HG03354 (cell line): ENCODE measurements around the gene IRAK2.

Experiments used
- ATAC-seq: cut with Tn5 transposase; IDR thresholded peaks from one replicate; pipeline ENCODE4 v1.9.1; 2021; ENCODE audit warnings: mild to moderate bottlenecking; ENCODE audit not compliant: unreplicated experiment, poor library complexity, severe bottlenecking

IRAK2 gene

GRCh38 chr3:10187290-10187876, 22.7 kb downstream of the IRAK2 start:
- no peak for ATAC-seq

DNA sequence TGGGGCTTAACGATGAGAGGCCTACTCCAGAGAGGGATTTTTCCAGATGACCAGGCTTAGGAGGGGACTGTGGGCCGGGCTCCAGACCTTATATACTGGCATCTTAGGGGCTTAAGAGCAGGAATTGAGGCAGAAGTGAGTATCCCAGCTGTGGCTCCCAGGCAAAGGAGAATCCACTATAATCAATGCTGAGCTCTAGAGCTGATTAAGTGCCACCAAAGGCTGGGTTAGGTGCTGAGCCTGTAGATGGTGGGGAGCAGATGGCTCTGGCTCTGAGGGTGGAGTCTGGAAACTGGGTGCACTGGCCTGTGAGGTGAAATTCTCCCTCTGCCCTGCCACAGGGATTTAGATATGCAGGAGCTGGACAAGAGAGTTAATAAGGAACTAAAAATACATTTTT, 23.2 kb downstream of the IRAK2 start:
- ATAC-seq: no peak

DNA sequence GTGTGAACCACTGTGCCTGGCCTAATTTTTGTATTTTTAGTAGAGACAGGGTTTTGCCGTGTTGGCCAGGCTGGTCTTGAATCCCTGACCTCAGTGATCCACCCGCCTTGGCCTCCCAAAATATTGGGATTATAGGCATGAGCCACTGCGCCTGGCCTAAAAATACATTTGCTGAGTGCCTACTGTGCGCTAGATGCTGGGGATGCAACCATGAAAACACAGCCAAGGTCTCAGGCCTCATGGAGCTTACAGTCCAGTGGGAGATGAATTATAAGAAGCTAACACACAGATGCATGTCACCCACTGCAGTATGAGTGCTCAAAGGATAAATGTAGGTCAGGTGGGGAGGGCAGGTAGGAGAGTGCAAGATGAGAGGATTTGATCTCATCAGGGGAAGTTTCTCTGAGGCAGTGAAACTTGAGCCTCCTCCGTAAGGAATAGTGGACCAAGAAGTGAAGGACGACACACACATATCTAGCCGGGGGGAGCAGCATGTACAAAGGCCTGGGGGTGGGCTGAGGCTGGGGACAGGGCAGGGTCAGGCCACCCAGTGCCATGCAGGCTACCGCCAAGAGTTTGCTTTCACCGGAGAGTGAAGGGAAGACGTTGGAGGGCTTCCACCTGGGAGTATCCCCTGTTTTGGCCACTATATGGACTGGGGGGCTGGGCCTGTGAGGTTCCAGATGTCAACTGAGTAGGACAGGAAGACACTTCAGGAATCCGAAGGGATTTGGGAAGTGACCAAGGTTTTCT, 24.3 kb downstream of the IRAK2 start:
- no peak for ATAC-seq

DNA sequence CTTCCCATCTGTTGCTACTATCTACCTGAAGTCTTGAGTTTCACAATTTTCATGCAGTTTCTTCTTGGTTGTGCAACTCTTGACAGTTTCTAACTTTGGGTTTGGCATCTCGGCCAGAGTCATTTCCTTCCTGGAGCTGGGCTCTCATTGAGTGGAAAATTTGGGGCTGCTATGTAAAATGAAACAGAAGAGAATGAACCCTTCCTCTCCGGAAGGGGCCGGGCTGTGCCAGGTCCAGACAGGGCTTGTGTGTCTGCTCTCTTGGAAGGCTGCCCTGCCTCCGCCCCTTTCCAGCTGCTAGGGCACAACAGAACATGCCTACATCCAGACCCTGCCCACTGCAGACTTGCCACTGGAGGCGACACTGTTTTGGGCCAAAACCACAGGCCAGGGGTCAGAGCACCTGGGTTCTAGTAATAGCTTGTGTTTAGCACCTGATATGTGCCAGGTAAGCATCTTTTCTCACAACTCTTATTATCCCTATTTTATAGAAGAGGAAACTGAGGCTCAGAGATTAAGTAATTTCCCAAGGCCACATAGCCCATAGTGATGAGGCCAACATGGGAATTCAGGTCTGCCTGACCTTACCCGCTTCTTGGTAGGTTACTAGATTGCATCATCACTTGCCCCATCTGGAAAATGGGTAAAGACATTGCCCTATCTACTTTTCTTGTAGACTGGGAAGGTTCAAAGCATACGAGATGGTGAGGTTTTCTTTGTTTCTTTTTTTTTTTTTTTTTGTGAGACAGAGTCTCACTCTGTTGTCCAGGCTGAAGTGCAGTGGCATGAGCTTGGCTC, 25.0 kb downstream of the IRAK2 start:
- ATAC-seq: no peak

GRCh38 chr3:10192953-10193691, 28.4 kb downstream of the IRAK2 start:
- peak; percentile 53 for ATAC-seq

DNA sequence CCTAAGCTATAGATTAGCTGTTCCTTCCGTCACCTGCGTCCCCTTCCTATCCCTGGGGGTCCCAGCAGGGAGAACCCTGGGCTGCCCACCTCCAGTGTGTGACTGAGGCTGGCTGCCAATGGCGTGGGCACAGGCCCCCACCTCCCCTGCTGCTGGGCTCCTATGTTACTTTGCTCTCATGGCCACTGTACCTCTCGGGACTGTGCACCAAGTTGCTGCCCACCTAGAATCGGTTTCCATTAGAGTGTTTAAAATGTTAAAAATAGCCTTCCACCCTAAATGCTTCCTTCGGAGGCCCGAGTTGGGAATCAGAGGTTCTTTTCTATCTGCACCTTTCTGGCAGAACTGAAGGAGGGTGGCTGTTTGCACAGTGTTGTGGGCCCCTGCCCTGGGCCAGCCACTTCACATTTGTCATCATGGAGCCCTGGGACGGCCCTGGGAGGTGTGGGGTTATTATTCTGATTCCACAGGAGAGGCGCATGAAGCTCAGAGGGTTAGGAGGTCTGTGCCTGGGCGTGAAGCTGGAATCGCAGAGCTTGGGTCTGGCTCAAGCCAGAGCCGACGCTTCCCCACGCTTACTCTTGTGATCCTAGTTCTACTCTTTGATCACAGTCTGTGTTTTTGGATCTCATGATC, 29.1 kb downstream of the IRAK2 start:
- no peak for ATAC-seq

- ATAC-seq: no peak
Measured at GRCh38 chr3:10194328-10195071, 29.8 kb downstream of the IRAK2 start.

DNA sequence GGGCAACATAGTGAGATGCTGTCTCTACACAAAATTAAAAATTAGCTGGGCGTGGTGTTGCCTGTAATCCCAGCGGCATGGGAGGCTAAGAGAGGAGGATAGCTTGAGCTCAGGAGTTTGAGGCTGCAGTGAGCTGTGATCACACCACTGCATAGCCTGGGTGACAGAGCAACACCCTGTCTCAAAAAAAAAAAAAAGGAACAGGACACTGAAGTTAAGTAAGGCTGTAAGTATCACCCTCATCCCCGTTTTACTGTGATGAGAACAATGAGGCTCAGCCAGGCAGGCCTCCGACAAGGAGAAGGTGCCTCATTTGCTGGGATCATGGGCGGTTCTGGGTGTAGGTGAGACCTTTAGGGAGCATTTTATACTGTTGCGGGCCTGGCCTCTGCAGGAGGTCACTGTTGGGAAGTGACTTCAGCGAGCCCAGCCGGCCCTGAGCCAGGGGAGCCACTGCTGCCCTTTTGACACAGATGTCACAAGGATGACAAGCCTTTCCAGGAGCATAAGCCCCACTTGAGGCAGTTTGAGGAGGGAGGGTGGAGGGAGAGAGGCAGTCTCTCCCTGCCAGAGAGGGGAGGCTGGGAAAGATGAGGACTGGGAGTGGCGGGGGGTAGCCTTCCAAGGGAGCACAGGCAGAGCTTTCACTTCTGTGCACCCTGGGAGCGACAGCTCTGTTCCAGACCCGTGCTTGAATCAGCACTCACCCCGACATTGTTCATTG, 30.8 kb downstream of the IRAK2 start:
- no peak for ATAC-seq

DNA sequence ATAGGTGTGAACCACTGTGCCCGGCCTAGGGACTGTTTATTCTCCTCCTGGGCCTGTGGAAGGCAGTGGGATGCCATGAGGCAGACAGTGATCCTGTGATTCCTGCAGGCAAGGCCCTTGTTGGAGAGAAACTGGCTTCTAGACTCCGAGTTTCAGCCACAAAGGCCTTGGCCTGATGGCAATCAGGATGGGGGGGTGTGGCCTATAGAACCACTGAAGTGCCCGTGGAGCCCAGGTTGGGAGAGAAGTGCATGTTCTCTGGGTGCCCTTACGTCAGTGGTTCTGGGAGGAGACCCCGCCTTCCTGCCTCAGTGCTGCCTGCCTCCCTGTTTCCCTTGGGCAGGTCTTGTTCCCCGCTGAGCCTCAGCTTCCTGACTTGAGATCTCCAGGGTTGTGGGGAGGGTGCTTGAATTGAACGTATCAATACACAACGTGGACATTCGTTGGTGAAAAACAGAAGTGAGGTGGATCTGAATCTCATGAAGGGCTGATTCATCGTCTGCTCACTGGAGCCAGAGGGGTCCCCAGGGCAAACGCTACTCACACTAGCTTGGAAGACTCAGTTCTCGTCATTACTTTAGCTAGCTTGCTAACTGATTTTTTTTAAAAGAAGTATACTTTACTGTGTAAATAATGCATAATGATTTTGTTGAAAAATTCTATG, 31.8 kb downstream of the IRAK2 start:
- no peak for ATAC-seq

- ATAC-seq: no peak
Measured at GRCh38 chr3:10198226-10198625, 33.5 kb downstream of the IRAK2 start.

DNA sequence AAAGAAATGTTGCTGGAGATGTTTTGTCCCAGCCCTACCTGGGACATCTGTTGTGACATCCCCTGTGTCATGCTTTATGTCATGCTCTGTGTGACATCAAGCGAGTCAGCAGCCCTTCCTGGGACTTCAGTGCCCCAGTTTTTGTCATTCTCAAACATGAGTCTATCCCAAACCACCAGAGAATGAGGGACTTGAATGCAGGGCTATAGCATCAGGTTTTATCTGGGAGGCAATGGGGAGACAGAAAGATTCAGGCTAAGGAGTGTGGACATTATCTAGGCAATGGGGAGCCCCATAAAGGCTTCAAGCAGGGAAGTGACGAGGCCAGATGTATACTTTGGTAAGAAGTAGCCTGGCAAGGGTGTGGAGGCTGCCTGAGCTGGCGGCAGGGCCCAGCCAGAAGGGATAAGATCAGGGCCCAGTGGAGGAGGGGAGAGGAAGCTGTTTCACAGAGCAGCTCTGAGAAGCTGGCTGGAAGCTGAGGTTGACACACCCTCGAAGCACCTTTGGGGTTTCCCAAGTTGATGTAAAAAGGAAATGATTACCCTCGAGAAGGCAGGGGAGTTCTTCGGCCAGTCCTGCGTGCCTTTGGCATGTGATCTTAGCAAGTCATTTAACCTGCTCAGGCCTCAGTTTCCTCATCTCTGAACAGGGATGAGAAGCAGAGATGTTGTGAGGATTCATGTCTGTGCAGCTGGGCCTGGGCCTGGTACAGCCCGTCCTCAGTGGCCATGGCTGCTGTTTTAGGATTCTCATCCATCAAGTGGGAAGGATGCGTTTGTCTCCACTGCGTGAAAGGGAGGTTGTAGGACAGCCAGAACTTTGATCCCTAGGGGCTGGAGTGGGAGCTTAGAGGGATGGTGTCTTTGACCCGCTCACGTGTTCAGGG, 34.3 kb downstream of the IRAK2 start:
- ATAC-seq: peak; percentile 78

DNA sequence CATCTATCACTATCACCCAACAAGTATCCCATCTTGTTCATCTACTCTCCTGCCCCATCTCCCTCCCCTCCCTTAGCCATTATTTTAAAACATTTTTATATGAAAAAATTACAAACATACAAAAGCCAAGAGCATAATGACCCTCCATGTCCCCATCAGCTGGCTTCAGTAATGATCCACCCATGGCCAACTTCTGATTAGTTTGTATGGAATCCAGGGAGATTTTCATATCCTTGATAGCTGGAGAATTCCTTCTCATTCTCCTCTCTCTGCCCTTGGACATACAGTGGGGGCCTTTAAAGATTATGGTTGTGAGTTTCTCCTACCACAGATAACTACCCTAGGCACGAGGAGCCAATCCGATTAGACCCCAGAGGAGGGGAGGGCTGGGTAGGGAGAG, 40.2 kb downstream of the IRAK2 start:
- ATAC-seq: no peak

DNA sequence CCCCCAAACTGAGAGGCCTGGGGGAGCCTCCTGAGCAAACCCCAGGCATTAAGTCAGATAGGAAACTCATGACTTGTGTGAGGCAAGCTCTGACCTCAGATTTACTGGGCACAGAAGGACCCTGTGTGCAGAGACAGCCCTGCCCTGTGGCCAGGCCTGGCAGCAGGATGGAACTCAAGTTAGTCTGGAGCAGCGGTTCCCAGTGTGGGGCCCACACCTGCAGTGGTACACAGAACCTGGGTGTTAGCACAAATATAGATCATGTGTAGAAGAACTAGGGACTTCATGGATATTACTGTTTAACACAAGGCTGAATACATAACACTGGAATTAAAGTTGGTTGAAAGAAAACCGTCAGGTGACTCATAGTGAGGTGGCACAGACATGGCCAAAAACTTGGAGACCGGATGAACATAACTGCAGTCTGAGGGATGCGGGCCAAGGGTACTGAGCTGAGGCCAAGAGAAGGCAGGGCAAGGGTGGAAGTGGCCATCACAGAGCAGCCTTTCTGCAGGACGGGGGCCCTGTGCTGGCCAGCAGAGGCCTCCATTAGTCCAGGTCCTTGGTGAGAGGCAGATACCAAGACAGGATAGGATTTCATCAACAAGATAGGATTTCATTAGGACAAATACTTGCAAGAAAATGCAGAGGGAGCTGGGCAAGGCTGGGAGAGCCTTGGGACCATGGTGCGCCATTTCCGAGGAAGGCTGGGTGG, 40.9 kb downstream of the IRAK2 start:
- no peak for ATAC-seq

DNA sequence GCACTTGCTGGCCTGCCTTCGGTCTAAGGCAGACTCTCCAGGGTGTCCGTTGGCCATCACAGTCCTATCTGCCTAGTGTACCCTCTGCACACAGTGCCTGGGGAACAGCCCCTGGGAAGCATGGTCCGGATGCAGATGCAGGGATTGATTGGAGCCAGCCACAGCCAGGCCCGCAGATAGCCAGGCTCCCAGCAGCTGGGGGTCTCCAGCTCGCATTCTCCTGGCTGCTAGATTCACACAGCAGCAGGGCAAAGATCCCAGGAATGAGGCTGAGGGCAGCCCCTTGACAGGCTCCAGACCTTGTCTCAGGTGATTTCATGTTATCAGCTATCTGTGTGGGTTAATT, 41.4 kb downstream of the IRAK2 start:
- ATAC-seq: no peak

DNA sequence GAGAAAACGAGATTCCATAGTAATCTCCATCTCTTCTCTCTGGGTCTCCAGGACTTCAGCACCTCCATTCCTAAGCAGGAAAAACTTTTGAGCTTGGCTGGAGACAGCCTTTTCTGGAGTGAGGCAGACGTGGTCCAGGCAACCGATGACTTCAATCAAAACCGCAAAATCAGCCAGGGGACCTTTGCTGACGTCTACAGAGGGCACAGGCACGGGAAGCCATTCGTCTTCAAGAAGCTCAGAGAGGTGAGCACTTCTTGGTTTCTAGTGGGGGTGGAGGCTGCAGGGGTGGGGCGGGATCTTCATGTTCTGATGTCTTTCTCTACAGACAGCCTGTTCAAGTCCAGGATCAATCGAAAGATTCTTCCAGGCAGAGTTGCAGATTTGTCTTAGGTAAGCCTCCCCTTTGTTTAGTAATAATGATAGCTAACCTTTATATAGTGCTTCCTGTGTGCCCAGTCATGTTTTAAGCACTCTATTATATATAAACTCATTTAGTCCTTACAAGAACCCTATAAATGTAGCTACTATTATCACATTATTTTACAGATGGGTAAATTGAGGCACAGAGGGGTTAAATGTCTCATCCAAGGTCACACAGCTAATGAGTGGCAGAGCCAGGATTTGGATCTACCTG, 48.6 kb downstream of the IRAK2 start:
- ATAC-seq: no peak
